SH-SY5Y (cell line): ENCODE results near the gene NTM.

Experiments
- GATA2 ChIP-seq: IDR thresholded peaks from 2 replicates; pipeline ENCODE4 v1.6.1; 2011; ENCODE audit warnings: mild to moderate bottlenecking, low read depth, low read length
- GATA3 ChIP-seq: IDR thresholded peaks from 2 replicates; pipeline ENCODE4 v1.6.1; 2011; ENCODE audit warnings: low read depth, mild to moderate bottlenecking, low read length, moderate library complexity

The NTM gene

DNA sequence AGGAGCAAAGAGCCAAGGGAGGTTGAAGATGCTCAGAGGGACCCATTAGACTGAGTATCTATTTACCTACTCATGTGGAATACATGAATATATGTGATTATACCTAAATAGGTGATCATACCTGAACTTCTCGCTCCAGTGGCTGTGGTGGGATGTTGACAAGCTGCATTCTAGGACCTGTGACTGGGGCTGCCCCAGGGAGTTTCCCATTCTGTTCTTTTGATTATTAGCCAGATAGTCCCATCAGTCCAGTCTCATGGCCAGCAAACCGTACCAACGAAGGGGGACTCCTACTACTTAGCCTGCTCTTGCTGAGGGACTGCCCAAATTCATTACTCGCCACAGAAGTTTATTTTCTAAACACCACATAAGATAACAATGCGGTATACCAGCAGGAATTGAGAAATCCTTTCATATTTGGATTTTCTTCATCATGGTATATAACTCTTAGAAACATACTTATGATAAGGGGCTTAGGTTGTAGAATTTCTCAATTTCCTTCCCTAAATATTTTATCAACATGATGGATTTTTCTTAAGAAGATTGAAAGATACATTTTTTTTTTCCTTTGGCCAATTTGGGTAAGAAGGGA lies 273.9 kb downstream of the NTM start:
- TF ChIP-seq GATA2 (no peak), GATA3 (no peak)

DNA sequence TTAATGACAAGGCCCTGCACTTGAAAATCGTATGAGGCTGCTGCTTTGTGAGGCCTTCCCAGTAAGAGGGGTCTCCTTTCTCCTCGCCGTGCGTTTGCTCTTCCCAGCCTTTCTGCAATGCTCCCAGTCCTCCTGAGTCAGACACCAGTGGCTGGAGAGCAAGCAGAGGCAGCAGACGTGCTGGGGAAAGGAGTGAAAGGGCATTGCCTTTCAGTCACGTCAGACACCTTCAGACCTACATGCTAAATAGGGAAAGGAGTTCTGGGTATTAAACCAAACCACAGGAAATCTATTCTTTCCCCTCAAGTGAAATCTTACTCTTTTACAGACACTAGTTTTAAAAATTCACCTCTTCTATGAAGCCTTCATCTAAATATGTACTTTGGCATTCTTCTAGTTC lies 274.8 kb downstream of the NTM start:
- no peak for TF ChIP-seq GATA3
- TF ChIP-seq GATA2: no peak

DNA sequence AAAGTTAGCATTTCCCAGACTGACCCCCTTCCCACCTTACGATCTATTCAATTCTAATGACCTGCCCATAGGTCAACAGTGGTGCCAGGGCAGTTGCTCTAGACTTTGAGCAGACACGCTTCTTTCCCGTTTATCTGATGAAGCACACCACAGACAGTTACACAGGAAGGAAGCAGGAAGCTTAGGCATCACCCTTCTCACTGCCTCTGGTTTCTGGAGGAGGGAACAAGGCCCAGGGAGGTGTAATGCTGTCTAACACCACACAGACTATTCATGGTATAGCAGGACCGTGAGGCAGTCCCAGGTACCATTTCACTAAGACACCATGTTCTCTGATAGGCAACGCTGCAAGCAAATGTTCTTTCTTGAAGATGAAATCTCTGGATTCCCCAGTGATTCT lies 279.4 kb downstream of the NTM start:
- TF ChIP-seq GATA3: no peak

DNA sequence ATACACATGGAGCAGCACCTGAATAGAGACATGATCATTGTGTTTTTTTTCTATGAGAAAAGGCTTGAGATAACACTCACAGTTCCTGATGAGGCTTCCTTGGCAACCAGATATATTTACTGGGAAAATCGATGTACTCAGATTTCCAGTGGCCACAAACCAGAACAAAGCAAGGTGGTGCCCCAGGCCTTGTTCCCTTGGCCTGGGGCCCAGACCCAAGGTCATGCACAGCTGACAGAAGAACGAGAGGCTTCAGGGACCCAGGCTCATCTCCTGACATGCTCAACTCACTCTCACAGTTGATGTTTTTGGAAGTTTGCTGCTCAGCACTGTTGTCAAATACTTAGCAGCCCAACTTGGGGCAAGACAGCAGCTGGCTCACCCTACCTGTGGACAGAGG lies 281.8 kb downstream of the NTM start:
- TF ChIP-seq GATA2: no peak
- TF ChIP-seq GATA3: no peak

DNA sequence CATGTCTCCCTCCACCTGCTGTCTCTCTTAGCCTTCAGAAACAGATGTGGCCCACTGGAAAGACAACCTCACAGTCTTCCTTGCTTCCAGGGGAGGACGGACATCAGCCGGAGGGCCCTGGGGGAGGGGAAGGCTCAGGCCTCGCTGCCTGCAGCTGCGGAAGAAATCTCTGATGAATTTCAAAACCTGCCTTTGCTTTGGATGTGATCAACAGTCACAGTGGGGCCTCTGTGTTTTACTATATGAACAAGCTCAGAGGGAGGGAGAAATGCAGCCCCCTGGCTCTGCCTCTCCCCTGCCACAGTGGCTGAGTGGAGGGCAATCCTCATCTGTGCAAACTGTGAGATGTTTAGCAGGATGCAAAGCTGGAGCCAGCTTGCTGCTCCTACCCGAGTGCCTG lies 282.8 kb downstream of the NTM start:
- TF ChIP-seq GATA3 (no peak), GATA2 (no peak)

DNA sequence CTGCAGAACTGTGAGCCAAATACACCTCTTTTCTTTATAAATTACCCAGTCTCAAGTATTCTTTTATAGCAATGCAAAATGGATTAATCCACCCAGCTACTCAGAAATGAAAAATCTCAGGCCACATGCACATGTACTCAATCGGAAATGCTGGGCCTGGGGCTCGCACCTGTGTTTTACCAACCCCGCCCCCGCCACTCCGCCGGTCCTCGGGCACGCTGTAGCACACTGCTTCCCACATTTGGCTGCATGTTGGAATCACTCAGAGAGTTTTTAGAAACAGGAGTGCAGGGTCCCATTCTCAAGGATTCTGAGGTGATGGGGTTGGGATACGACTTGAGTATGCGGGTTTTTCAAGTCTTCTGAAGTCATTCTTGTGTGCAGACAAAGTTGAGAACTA lies 284.4 kb downstream of the NTM start:
- TF ChIP-seq GATA3 (no peak), GATA2 (no peak)

DNA sequence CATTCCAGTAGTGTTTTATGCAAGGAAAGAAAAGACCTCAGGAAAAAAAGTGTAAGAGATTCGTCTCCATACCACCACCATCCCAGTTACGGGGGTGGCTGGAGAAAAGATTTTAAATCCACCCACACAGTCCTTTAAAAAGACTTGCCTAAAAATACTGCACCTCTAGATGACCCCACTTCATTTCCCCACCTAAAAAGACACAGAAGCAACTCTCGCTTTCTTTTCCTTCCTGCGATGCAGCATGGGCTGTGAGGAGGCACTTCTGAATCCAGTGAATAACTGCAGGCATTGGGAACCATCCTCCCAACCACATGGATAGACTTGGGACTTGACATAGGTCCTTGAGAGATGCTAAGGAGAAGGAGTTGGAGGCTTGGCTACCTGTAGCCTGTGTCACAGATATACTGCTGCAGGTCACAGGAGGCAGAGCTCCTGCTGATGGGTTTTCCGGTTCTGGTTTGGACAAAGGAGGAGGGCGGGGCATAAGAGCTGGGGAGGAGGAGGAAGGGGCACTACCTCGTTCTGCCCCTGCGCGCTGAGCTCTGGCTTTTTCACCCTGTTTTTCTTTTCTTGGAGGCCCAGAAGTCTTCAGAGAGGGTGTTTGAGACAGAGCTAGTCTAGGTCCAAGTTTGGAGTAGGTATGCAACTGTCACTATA lies 285.9 kb downstream of the NTM start:
- TF ChIP-seq GATA3 (no peak), GATA2 (no peak)

DNA sequence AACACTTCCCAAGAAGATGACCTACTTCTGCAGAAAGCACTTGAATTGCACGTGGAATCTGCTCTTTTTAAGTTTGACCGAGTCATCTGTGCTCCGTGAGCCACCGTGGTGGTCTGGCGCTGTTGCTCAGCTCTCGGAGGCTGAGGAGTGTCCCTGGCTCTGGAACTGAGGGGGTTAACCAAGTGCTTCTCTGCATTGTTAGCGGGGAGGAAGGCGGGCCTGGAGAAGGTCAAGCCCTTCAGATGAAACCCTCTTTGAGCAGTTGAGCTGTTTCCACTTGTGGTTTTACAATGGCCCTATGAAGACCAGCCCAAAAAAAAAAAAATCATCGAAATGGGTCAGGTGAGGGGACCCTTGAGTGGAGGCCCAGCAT lies 286.4 kb downstream of the NTM start:
- TF ChIP-seq GATA2 (no peak), GATA3 (no peak)

DNA sequence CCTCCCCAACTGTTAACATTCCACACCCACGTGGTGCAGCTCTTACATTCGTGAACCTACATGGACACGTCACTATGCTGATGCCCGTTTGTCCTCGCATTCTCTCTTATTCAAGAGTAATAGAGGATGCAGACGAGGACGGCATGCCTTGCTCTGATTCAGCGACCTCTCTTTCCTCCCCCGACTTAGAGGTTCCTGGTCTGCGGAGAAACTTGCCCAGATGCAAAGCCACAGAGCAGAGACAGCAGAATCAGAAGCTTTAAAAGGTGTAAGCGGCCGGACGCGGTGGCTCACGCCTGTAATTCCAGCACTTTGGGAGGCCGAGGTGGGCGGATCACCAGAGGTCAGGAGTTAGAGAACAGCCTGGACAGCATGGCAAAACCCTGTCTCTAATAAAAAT lies 288.0 kb downstream of the NTM start:
- TF ChIP-seq GATA2: no peak
- no peak for TF ChIP-seq GATA3

DNA sequence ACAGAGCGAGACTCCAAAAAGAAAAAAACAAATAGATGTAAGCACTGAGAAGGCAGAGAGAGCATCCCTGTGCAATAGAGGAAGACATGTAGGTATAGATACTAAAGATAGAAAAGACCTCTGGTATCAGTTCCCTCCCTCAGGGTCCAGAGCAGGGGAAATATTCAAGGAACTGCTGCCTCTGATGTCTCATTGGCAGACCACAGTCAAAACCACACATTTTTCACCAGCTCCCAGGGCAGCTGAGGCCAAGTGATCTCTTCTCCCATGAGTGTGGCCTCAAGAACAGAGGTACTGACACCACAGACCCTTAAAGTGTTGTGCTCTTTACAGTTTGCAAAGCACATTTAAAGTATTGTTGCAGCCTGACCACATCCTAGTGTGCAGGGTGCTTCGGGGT lies 288.5 kb downstream of the NTM start:
- TF ChIP-seq GATA3 (no peak), GATA2 (no peak)

DNA sequence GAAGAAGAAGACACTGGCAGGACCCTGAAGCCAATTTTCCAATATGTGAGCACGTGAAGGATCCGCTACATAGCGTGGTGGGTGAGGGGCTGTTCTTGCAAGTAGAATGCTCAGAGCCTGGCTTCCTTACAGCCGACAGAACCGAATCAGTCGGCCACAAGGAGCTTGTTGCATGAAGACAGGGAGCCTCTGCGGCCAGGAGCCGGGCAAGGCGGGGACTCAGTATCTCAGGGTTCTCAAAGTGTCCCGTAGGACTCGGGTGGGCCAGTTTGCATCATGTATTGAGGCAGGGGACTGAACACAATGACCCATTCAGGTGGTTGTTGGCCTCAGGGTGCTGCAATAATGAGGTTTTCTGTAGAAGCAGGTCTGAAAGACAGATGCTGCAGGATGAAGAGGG lies 289.5 kb downstream of the NTM start:
- TF ChIP-seq GATA2: no peak
- no peak for TF ChIP-seq GATA3

DNA sequence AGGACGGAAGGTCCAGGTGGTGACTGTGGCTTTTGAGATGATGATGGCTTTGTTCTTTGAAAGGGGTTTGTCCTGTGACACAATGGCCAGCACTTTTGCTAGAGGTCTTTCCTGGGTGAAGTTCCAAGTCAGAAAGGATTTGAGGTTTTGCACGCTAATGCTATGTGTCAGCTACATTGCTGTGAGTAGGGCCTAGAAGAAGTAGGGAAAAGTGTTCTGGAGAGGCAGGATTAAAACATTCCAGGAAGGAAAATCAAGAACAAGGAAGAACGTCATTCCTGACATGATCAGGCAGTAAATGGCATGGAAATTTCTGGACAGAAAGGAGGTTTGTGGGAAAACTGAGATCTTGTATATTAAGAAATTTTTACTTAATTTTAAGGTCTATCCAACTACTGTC lies 290.7 kb downstream of the NTM start:
- no peak for TF ChIP-seq GATA3
- TF ChIP-seq GATA2: no peak

DNA sequence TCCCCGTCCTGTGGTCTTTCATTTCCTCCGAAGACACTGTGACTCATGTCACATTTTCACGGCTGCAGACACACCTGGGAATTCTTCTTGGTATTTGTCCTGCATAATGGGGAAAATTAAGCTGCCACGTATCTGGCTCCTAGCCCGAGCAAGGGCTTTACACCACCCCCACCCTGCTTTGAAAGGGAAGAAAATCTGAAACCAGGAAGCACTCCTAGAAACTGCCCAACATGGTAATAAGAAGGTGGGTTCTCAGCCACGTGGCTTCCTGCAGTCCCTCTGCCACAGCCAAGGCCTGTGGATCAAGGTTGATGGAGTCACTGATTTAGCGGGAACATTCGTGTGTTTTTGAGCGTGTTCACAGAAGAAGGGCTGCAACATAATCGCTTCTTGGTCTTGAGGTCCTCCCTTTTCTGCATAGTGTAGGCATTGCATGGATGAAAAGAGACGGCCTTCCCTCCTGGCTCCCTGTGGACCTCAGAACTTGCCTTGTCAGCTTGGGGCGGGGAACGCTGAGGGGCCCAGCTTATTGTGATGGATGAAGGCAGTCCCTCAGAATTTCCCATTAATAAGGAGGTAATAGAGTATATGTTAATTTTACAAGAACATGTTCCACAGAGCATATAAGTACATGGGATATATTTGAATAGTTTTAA lies 292.0 kb downstream of the NTM start:
- TF ChIP-seq GATA3: no peak
- TF ChIP-seq GATA2: no peak

DNA sequence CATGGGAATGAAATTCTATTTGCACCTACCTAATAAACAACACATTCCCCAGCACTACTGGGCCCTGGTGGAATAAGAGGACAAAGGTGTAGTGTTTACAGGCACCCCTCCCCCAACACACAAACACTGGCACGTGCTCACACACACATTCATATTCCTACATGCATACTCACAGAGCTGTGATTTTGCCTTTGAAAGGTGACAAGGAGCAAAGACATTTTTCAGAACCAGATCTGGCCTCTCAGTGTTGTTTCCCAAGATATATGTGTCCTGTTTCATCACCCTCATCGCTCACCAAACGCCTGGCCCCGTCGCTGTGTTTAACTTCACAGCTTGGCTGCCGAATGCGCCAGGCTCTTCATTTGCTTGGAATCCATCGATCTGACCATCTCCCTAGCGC lies 292.6 kb downstream of the NTM start:
- TF ChIP-seq GATA3 (no peak), GATA2 (no peak)
